ENCODE results near the gene GSG1L2.
"Not testable (repeated sequence)": the region's sequence is repeated elsewhere in the genome, so short reads cannot be mapped to it uniquely, and the experiment has no call there.

The GSG1L2 gene

GRCh38 chr17:9790316-9790715 is 31.6 kb downstream of the GSG1L2 start:
- no peak for DNase-seq (ENCODE audit: low read depth, low spot score)

- DNase-seq (ENCODE audit: low read depth, low spot score) = no peak
These were observed 33.3 kb downstream of the GSG1L2 start for GRCh38 chr17:9788601-9789000.

- no peak for DNase-seq (ENCODE audit: low read depth, low spot score)
These were observed 37.3 kb downstream of the GSG1L2 start for GRCh38 chr17:9784544-9784943.

GRCh38 chr17:9783465-9783864 is 38.4 kb downstream of the GSG1L2 start:
- not testable (repeated sequence) for DNase-seq (ENCODE audit: low read depth, low spot score)

GRCh38 chr17:9783050-9783449 is 38.8 kb downstream of the GSG1L2 start:
- DNase-seq (ENCODE audit: low read depth, low spot score) = no peak

- no peak for DNase-seq (ENCODE audit: low read depth, low spot score)
These were observed 41.3 kb downstream of the GSG1L2 start for GRCh38 chr17:9780552-9780951.

- no peak for DNase-seq (ENCODE audit: low read depth, low spot score)
These were observed 45.0 kb downstream of the GSG1L2 start for GRCh38 chr17:9776911-9777310.

- no peak for DNase-seq (ENCODE audit: low read depth, low spot score)
These were observed 49.2 kb downstream of the GSG1L2 start for GRCh38 chr17:9772658-9773057.

- no peak for DNase-seq (ENCODE audit: low read depth, low spot score)
These were observed 50.4 kb downstream of the GSG1L2 start for GRCh38 chr17:9771465-9771864.

- no peak for DNase-seq (ENCODE audit: low read depth, low spot score)
These were observed 52.7 kb downstream of the GSG1L2 start for GRCh38 chr17:9769036-9769695.

GRCh38 chr17:9768381-9768934 is 53.4 kb downstream of the GSG1L2 start:
- no peak for DNase-seq (ENCODE audit: low read depth, low spot score)

GRCh38 chr17:9767432-9767991 is 54.4 kb downstream of the GSG1L2 start:
- no peak for DNase-seq (ENCODE audit: low read depth, low spot score)

GRCh38 chr17:9766970-9767369 is 54.9 kb downstream of the GSG1L2 start:
- DNase-seq (ENCODE audit: low read depth, low spot score) = no peak

- no peak for DNase-seq (ENCODE audit: low read depth, low spot score)
These were observed 56.6 kb downstream of the GSG1L2 start for GRCh38 chr17:9765322-9765721.

GRCh38 chr17:9763643-9764042 is 58.2 kb downstream of the GSG1L2 start:
- no peak for DNase-seq (ENCODE audit: low read depth, low spot score)

- DNase-seq (ENCODE audit: low read depth, low spot score) = no peak
These were observed 61.6 kb downstream of the GSG1L2 start for GRCh38 chr17:9760266-9760665.

- DNase-seq (ENCODE audit: low read depth, low spot score) = no peak
These were observed 66.8 kb downstream of the GSG1L2 start for GRCh38 chr17:9755083-9755482.

All from smooth muscle cell of the brain vasculature (primary cell).